T-helper 22 cell (primary cell): Measurements from ENCODE around the gene SERPIND1.

Source experiments
- DNase-seq: peaks from one replicate; pipeline ENCODE4 v3.0.0-alpha.2; 2020; ENCODE audit warnings: low read depth

The SERPIND1 gene

DNA sequence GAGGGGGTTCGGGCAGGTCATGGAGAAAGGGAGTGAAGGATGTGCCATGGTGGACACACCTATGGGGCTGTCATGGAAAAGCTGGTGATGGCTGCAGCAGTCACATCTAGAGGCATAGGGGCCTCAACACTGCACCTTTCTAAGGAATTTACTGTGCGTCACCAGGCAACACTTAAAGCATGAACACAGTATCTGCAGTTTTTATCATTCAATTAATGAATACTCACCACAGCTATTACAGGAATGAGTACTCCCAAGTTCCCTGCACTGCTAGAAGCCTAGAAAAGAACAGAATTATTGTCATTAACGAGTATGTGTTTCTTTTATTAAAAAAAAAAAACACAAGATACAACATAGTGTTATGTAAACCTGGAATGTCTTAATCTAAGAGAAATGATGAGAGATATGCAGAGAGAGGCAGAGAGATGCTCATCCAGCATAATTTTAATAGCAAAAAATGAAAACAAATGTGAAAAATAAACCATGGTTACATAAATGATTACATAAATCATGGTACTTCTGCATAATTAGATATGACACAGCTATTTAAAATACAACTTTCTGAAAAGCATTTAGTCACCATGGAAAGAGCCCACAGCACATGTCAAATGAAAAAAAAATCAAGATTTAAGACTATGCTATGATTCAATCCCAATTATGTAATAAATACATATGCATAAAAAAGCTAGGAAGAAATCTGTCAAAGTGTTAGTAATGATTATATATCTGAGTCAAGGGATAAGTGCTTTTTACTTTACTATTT is 19.2 kb downstream of the SERPIND1 start:
- DNase-seq, result no peak

DNA sequence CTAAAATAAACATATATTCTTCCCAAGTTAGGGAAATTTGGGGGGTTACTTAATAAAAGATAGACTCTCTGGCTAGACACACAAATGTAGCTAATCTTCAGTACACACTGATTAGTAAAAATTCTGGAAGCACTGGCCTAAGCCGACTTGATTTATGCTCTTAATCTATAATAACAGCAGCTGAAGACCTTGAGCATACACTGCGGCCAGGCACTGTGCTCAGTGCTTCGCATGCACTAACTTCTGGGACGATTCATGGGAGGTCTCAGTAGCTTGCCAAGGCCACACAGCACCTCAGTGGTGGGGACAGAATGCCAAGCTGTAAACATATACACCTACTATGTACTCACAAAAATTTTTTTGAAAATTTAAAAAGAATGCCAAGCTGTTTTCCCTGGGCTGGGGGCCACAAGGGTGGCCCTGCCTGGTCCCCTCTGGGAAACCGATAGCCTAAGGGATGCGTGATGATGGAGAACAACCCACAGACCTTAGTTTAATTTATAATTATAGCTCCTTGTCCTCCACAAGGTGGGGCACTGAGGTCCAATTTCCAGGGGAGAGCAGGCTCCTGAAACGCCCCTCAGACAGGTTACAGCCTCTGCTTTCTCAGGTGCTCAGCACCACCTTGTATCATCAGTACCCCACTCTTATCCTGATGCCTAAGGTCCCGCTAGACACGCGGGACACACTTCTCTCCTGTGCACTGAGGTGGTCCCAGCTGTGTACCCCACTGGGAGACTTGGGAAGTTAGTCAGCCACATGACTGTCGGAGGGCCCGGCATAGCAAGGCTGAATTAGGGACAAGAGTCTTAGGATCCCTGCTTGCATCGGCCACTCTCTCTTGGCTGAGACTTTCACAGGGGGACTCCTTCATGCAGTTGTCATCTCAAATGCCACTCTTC is 20.1 kb downstream of the SERPIND1 start:
- DNase-seq, result no peak

GRCh38 chr22:20794650-20795413 is 20.9 kb downstream of the SERPIND1 start:
- no peak for DNase-seq

GRCh38 chr22:20796731-20797130 is 22.8 kb downstream of the SERPIND1 start:
- DNase-seq, result no peak

- no peak for DNase-seq
Measured at GRCh38 chr22:20798218-20798617, 24.3 kb downstream of the SERPIND1 start.

DNA sequence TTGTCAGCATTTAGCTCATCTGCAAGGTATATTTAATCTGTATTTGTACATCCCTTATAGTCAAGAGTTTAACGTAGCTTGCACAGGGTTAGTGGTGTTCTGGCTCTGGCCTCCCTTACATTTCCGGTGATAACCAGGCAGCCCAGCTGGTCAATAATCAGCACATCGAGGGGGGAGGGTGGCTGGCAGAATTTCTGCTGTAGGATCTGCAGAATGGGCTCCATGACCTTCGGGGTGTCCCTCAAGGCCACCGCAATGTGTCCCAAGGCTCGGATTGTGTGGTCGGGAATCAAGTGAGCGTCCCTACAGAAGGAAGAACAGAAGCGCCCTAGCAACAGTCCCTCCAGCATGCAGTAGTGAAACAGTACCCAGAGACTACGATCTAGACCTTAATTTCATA is 25.1 kb downstream of the SERPIND1 start:
- no peak for DNase-seq

DNA sequence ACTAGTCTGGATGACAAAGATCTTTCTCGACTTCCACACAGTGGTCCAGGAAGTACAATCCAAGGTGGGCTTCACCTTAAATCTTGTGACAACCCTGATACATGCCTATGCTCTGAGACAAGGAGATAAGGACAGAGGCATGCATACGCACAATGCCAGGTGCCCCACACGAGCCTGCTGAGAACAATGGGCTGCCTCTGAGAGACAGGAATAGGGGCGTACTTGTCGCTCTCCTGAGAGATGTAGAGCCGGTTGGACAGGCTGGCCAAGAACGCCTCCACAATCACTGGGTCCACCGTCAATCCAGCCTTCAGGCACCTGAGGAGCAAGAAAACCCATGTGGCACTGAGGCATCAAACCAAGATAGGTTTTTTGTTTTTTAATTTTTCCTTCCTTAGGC is 25.5 kb downstream of the SERPIND1 start:
- no peak for DNase-seq

GRCh38 chr22:20802452-20802851 is 28.5 kb downstream of the SERPIND1 start:
- no peak for DNase-seq

- no peak for DNase-seq
Measured at GRCh38 chr22:20802922-20803553, 29.1 kb downstream of the SERPIND1 start.

- no peak for DNase-seq
Measured at GRCh38 chr22:20803696-20804324, 29.9 kb downstream of the SERPIND1 start.

DNA sequence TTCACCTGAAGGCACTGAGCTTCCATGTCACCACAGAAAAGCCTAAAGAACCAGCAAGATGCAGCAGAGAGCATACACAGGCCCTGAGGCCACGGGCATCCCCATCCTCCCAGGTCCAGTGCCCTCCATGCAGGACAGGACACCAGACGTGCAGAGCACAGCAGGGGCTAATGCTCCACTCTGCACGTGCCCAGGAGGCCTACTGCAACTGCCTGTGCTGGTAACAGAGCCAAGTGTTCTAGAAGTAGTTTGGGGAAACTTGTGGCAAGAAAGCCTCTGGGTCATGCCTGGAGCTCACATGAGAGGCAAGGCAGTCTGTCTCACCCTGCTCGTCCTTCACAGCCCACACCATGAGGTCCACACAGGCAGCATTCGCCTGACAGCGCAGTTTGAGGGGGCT is 30.7 kb downstream of the SERPIND1 start:
- DNase-seq, result no peak

GRCh38 chr22:20805972-20806471 is 32.1 kb downstream of the SERPIND1 start:
- no peak for DNase-seq

DNA sequence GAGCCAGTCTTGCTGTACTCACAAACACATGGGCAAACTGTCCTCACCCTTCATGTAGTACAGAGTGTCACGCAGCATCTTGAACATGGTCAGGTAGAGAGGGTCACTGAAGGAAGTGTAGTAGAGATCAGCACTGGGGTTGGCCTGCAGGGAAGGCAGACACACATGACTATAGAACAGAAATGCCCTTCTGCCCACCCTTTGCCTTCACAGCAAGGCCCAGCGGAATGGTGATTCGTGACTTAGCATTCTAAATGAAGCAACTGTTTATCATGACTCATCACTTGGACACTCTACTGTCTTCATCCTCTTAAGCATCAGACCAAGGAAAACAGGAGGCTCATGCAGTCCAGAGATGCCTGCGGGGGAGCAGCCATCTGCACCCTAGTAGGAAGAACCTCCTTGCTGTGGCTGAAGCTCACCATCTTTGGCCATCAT is 33.4 kb downstream of the SERPIND1 start:
- no peak for DNase-seq

DNA sequence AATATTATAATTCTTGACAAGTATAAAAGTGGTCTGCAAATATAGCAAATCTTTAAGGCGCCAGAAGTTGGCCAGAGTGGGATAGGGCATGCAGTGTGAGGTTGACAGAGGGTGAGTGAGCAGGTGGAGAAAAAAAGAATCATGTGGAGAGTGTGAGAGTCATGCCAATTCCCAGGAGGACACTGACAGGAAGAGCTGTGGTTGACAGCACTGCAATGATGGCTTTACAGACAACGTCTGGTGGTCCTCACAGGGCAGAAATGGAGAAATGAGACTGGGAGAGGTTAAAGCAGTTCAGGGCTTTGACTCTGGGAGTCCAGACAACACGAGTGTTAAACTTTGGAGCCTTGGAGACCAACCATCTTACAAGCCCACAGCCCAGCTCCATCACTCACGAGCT is 34.9 kb downstream of the SERPIND1 start:
- DNase-seq, result no peak

DNA sequence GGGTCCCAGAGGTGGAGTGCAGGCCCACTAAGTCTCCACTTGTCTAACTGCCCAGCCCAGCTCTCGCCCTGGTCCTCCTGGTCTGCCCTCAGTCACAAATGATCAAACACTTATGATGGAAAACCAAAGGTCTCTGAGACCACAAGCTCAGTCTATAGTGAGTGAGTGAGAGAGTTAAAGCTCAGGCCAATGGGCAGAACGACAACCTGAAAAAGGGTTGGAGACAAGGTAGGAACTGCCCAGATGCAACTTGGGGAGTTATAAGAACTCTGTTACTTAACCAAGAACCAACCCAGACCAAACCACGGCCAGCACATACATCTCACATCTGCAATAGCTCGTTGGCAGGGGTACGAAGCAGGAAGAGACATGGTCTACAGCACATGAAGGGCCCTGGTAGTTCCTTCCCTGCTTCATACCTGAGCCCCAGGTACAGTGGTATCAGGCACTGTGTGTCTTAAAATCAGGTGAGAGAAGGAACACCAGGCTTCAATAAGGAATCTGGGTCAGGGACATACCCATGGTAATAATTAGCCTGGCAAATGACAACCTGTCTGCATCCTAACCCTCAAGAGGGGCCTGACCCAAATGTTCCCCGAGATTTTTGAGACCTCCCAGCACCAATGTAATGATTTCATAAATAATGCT is 35.7 kb downstream of the SERPIND1 start:
- DNase-seq, result no peak

GRCh38 chr22:20810645-20811044 is 36.7 kb downstream of the SERPIND1 start:
- no peak for DNase-seq

GRCh38 chr22:20811171-20811570 is 37.3 kb downstream of the SERPIND1 start:
- DNase-seq, result no peak

- no peak for DNase-seq
Measured at GRCh38 chr22:20811971-20812660, 38.2 kb downstream of the SERPIND1 start.

DNA sequence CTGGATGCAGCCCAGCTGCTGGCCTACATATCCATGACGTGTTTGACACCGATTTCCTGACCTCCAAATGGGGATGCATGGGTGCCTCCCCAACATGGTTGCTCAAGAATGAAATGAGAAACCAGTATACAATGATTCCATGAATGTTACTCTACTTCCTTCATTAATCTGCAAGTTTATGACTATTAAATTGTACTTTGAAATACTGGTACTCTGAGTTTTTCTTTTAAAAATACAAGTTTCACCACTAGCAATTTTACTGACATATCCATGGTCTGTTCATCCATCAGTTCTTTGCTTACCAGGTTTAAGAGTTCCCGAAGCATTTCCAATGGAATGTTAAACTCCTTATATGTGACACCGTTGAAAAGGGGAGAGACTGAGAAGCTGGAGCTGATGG is 39.1 kb downstream of the SERPIND1 start:
- no peak for DNase-seq

DNA sequence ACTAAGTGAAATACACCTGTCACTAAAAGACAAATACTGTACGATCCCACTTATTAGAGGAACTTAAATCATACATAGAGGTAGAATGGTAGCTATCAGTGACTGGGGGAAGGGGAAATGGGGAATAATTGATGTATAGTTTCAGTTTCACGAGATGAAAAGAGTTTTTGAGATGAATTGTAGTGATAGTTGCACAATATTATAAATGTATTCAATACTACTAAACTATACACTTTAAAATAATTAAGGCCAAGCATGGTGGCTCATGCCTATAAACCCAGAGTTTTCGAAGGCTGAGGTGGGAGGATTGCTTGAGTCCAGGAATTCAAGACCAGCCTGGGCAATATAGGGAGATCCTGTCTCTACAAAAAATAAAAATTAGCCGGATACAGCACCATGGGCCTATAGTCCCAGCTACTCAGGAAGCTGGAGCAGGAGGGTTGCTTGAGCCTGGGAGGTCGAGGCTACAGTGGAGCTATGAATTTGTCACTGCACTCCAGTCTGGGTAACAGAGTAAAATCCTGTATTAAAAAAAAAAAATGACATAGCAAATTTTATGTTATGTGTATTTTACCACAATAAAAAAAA is 40.4 kb downstream of the SERPIND1 start:
- DNase-seq, result no peak
